GM19328 (cell line): ENCODE measurements around the gene IPPK.

Experiments used
- ATAC-seq: cut with Tn5 transposase; IDR thresholded peaks from one replicate; pipeline ENCODE4 v1.9.1; 2021; ENCODE audit warnings: mild to moderate bottlenecking, moderate library complexity; ENCODE audit not compliant: unreplicated experiment

IPPK gene

GRCh38 chr9:92696619-92697018 is 26.7 kb upstream of the IPPK start:
- ATAC-seq = no peak

- ATAC-seq = no peak
Measured at GRCh38 chr9:92686954-92687353, 17.0 kb upstream of the IPPK start.

- no peak for ATAC-seq
Measured at GRCh38 chr9:92685022-92685421, 15.1 kb upstream of the IPPK start.

- ATAC-seq = no peak
Measured at GRCh38 chr9:92682269-92682668, 12.3 kb upstream of the IPPK start.

- no peak for ATAC-seq
Measured at GRCh38 chr9:92680166-92681119, 10.5 kb upstream of the IPPK start.

- ATAC-seq = no peak
Measured at GRCh38 chr9:92679413-92680165, 9.7 kb upstream of the IPPK start.

- ATAC-seq = no peak
Measured at GRCh38 chr9:92671323-92671722, 1.4 kb upstream of the IPPK start.

GRCh38 chr9:92669527-92669889 is 423 bp downstream of the IPPK start:
- no peak for ATAC-seq

- ATAC-seq = no peak
Measured at GRCh38 chr9:92668746-92669526, 995 bp downstream of the IPPK start.

GRCh38 chr9:92666912-92667532 is 2.9 kb downstream of the IPPK start:
- no peak for ATAC-seq

GRCh38 chr9:92666236-92666635 is 3.7 kb downstream of the IPPK start:
- ATAC-seq = no peak

GRCh38 chr9:92665836-92666235 is 4.1 kb downstream of the IPPK start:
- ATAC-seq = no peak

- no peak for ATAC-seq
Measured at GRCh38 chr9:92664394-92665152, 5.4 kb downstream of the IPPK start.

GRCh38 chr9:92663951-92664350 is 6.0 kb downstream of the IPPK start:
- no peak for ATAC-seq

- ATAC-seq = no peak
Measured at GRCh38 chr9:92663126-92663525, 6.8 kb downstream of the IPPK start.

- ATAC-seq = no peak
Measured at GRCh38 chr9:92661743-92662142, 8.2 kb downstream of the IPPK start.

GRCh38 chr9:92661127-92661526 is 8.8 kb downstream of the IPPK start:
- no peak for ATAC-seq

GRCh38 chr9:92660266-92660665 is 9.7 kb downstream of the IPPK start:
- ATAC-seq = no peak

GRCh38 chr9:92659601-92660000 is 10.3 kb downstream of the IPPK start:
- ATAC-seq = no peak

GRCh38 chr9:92658611-92659010 is 11.3 kb downstream of the IPPK start:
- no peak for ATAC-seq
